WTC11 (cell line): ENCODE measurements around the gene CHMP1A. TPM values are rescaled to one million over a fixed set of nuclear protein-coding genes. Genes with fewer than 3 reads are reported as not detected.

ENCODE experiments used
- ATAC-seq: fragments of 200-7000 bp; cut with Tn5 transposase; 2 replicates; pipeline ENCODE4 v1.10.0; 2021; ENCODE audit warnings: mild to moderate bottlenecking, moderate library complexity
- CTCF ChIA-PET: fragments of 300-600 bp; sonication (Branson Sonifier 250); formaldehyde crosslinking; loops from one replicate; lab custom pipeline; 2021; ENCODE audit warnings: antibody characterized with exemption; lab: Charles Lee
- POLR2A ChIA-PET: fragments of 350-600 bp; sonication (Branson Sonifier 250); formaldehyde crosslinking; loops from one replicate; lab custom pipeline; 2021; ENCODE audit warnings: antibody characterized with exemption; lab: Charles Lee
- DNase-seq: peaks from one replicate; pipeline ENCODE4 v3.0.0; 2021; ENCODE audit warnings: low spot score
- H3K27ac Mint-ChIP-seq: 2 replicates; pipeline ENCODE4 v1.8.0; 2021; ENCODE audit warnings: mixed read lengths
- H3K27me3 Mint-ChIP-seq: 2 replicates; pipeline ENCODE4 v1.8.0; 2021; ENCODE audit warnings: low read depth, mild to moderate bottlenecking, moderate library complexity, mixed read lengths
- H3K36me3 Mint-ChIP-seq: 2 replicates; pipeline ENCODE4 v1.8.0; 2021; ENCODE audit warnings: mixed read lengths
- H3K4me1 Mint-ChIP-seq: 2 replicates; pipeline ENCODE4 v1.8.0; 2022; ENCODE audit warnings: mixed read lengths
- H3K4me3 Mint-ChIP-seq: 2 replicates; pipeline ENCODE4 v1.8.0; 2021; ENCODE audit warnings: mild to moderate bottlenecking, moderate library complexity, mixed read lengths
- H3K9me3 Mint-ChIP-seq: 2 replicates; pipeline ENCODE4 v1.8.0; 2021; ENCODE audit warnings: mixed read lengths
- ELF4 ChIP-seq: sonication (generic); formaldehyde crosslinking; IDR thresholded peaks from 2 replicates; pipeline ENCODE4 v1.8.1; 2022; ENCODE audit warnings: low read depth, mild to moderate bottlenecking, moderate library complexity, missing genetic modification reagents
- ESRRA ChIP-seq: sonication (generic); formaldehyde crosslinking; IDR thresholded peaks from 2 replicates; pipeline ENCODE4 v1.8.1; 2022; ENCODE audit warnings: mild to moderate bottlenecking, missing genetic modification reagents, borderline replicate concordance
- FOXK1 ChIP-seq: sonication (generic); formaldehyde crosslinking; IDR thresholded peaks from 2 replicates; pipeline ENCODE4 v1.8.0; 2022; ENCODE audit warnings: mild to moderate bottlenecking, moderate library complexity, missing genetic modification reagents
- GTF2I ChIP-seq: fragments of 250-450 bp; sonication (Bioruptor Pico); conservative IDR thresholded peaks from 2 replicates; pipeline ENCODE4 v1.4.0; 2021; ENCODE audit warnings: mild to moderate bottlenecking
- JAZF1 ChIP-seq: fragments of 250-450 bp; sonication (Bioruptor Pico); IDR thresholded peaks from 2 replicates; pipeline ENCODE4 v1.9.0; 2021; ENCODE audit warnings: moderate library complexity, mild to moderate bottlenecking, inconsistent platforms
- MYBL2 ChIP-seq: sonication (generic); formaldehyde crosslinking; IDR thresholded peaks from 2 replicates; pipeline ENCODE4 v1.8.1; 2023; ENCODE audit warnings: mild to moderate bottlenecking, moderate library complexity, missing genetic modification reagents
- NFATC4 ChIP-seq: fragments of 250-450 bp; sonication (Bioruptor Pico); IDR thresholded peaks from 2 replicates; pipeline ENCODE4 v1.9.0; 2021; ENCODE audit warnings: mild to moderate bottlenecking
- NR1H2 ChIP-seq: sonication (generic); formaldehyde crosslinking; IDR thresholded peaks from 2 replicates; pipeline ENCODE4 v1.9.0; 2021; ENCODE audit warnings: mild to moderate bottlenecking, moderate library complexity, missing genetic modification reagents
- NR3C1 ChIP-seq: sonication (generic); formaldehyde crosslinking; conservative IDR thresholded peaks from 2 replicates; pipeline ENCODE4 v1.8.1; 2023; ENCODE audit warnings: low read depth, mild to moderate bottlenecking, missing genetic modification reagents
- RORB ChIP-seq: fragments of 250-450 bp; sonication (Bioruptor Pico); IDR thresholded peaks from 2 replicates; pipeline ENCODE4 v1.9.0; 2021; ENCODE audit warnings: mild to moderate bottlenecking
- SMAD3 ChIP-seq: sonication (generic); formaldehyde crosslinking; IDR thresholded peaks from 2 replicates; pipeline ENCODE4 v1.8.0; 2022; ENCODE audit warnings: missing genetic modification reagents, mild to moderate bottlenecking, borderline replicate concordance
- ZNF121 ChIP-seq: sonication (generic); formaldehyde crosslinking; IDR thresholded peaks from 2 replicates; pipeline ENCODE4 v1.8.0; 2023; ENCODE audit warnings: missing genetic modification reagents
- ZNF317 ChIP-seq: sonication (generic); formaldehyde crosslinking; IDR thresholded peaks from 2 replicates; pipeline ENCODE4 v1.8.1; 2023; ENCODE audit warnings: low read depth, mild to moderate bottlenecking, moderate library complexity, missing genetic modification reagents, borderline replicate concordance
- total RNA-seq: library from RNA; stranded (reverse); gene quantifications from 3 replicates; pipeline ENCODE4 v1.2.3, GENCODE V29; 2021
- TF ChIP-seq, protein P1 (sequence below): fragments of 200-600 bp; IDR thresholded peaks from 2 replicates; pipeline ENCODE4 v1.8.0; 2022; ENCODE audit warnings: antibody characterized with exemption
- TF ChIP-seq, protein P2 (sequence below): sonication (generic); formaldehyde crosslinking; IDR thresholded peaks from 2 replicates; pipeline ENCODE4 v1.8.0; 2022; ENCODE audit warnings: mild to moderate bottlenecking, missing genetic modification reagents
- TF ChIP-seq, protein P3 (sequence below): sonication (generic); formaldehyde crosslinking; IDR thresholded peaks from 2 replicates; pipeline ENCODE4 v1.8.1; 2022; ENCODE audit warnings: mild to moderate bottlenecking, moderate library complexity, missing genetic modification reagents
- TF ChIP-seq, protein P4 (sequence below): sonication (generic); formaldehyde crosslinking; conservative IDR thresholded peaks from 2 replicates; pipeline ENCODE4 v1.8.1; 2022; ENCODE audit warnings: mild to moderate bottlenecking, missing genetic modification reagents
- TF ChIP-seq, protein P5 (sequence below): sonication (generic); formaldehyde crosslinking; IDR thresholded peaks from 2 replicates; pipeline ENCODE4 v1.8.1; 2023; ENCODE audit warnings: mild to moderate bottlenecking, missing genetic modification reagents
- TF ChIP-seq, protein P6 (sequence below): fragments of 250-450 bp; sonication (Bioruptor Pico); IDR thresholded peaks from 2 replicates; pipeline ENCODE4 v1.9.0; 2021; ENCODE audit warnings: moderate library complexity, mild to moderate bottlenecking, inconsistent platforms, borderline replicate concordance

CHMP1A gene
- total RNA-seq, 1 experiment from 2014 or later: 76.0 TPM

DNA sequence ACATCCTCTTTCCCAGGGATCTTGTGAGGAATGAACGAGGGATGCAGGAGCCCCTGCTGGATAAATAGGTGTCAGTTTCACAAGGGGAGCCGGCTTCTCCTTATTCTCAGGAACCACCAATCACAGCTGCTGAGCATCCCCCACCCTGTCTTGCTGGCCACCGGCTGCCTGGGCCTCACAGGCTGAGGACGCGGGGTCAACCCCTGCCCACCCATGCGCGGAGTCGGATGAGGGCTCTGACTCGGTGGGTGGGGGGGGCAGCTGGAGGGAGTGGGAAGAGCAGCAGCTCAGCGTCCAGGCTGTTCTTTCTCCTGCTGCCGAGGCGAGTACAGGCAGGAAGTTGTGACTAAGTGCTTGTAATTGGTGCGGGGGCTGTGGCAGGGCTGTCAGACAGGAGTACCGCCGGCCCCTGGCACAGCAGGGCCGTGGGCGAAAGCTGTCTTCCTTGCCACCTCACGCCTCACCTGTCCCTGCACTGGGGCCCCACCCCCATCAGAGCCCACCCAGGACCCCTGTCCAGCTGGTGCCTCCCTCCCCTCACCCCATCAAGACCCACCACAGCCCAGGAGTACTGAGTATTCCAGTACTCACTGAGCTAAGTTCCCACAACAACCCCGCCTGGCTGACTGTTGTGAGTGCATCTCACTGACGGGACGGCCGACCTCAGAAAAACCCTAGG lies 55.1 kb downstream of the CHMP1A start:
- Mint-ChIP-seq H3K27ac (no peak overlapping the region), H3K4me1 (peaks cover 13% of the 10 kb centered on the region), H3K9me3 (no peaks in the 10 kb centered on the region), H3K4me3 (no peak overlapping the region), H3K36me3 (no peaks in the 10 kb centered on the region), H3K27me3 (no peaks in the 10 kb centered on the region)
- POLR2A ChIA-PET: interaction anchor here (0.5 to 1.0 kb wide), 5 partner anchors 10 to 1825 kb away, joined by 3 to 9 read pairs (median 4); partner anchors contain the start of gene TCF25
- peak; percentile 46 for ATAC-seq
- TF ChIP-seq ESRRA (CRISPR knock-in tag): no peak
- TF ChIP-seq, protein P1, sequence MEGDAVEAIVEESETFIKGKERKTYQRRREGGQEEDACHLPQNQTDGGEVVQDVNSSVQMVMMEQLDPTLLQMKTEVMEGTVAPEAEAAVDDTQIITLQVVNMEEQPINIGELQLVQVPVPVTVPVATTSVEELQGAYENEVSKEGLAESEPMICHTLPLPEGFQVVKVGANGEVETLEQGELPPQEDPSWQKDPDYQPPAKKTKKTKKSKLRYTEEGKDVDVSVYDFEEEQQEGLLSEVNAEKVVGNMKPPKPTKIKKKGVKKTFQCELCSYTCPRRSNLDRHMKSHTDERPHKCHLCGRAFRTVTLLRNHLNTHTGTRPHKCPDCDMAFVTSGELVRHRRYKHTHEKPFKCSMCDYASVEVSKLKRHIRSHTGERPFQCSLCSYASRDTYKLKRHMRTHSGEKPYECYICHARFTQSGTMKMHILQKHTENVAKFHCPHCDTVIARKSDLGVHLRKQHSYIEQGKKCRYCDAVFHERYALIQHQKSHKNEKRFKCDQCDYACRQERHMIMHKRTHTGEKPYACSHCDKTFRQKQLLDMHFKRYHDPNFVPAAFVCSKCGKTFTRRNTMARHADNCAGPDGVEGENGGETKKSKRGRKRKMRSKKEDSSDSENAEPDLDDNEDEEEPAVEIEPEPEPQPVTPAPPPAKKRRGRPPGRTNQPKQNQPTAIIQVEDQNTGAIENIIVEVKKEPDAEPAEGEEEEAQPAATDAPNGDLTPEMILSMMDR: no peak
- no peak for TF ChIP-seq ZNF121 (CRISPR knock-in tag)
- TF ChIP-seq MYBL2: no peak
- no peak for TF ChIP-seq NFATC4 (CRISPR knock-in tag)
- TF ChIP-seq FOXK1: no peak
- TF ChIP-seq NR3C1 (CRISPR knock-in tag): no peak
- TF ChIP-seq, protein P2, sequence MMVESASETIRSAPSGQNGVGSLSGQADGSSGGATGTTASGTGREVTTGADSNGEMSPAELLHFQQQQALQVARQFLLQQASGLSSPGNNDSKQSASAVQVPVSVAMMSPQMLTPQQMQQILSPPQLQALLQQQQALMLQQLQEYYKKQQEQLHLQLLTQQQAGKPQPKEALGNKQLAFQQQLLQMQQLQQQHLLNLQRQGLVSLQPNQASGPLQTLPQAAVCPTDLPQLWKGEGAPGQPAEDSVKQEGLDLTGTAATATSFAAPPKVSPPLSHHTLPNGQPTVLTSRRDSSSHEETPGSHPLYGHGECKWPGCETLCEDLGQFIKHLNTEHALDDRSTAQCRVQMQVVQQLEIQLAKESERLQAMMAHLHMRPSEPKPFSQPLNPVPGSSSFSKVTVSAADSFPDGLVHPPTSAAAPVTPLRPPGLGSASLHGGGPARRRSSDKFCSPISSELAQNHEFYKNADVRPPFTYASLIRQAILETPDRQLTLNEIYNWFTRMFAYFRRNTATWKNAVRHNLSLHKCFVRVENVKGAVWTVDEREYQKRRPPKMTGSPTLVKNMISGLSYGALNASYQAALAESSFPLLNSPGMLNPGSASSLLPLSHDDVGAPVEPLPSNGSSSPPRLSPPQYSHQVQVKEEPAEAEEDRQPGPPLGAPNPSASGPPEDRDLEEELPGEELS (CRISPR knock-in tag): no peak
- TF ChIP-seq, protein P3, sequence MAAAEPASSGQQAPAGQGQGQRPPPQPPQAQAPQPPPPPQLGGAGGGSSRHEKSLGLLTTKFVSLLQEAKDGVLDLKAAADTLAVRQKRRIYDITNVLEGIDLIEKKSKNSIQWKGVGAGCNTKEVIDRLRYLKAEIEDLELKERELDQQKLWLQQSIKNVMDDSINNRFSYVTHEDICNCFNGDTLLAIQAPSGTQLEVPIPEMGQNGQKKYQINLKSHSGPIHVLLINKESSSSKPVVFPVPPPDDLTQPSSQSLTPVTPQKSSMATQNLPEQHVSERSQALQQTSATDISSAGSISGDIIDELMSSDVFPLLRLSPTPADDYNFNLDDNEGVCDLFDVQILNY: no peak
- no peak for TF ChIP-seq NR1H2
- TF ChIP-seq ZNF317: no peak
- no peak for TF ChIP-seq ELF4 (CRISPR knock-in tag)
- TF ChIP-seq SMAD3: no peak
- TF ChIP-seq, protein P4, sequence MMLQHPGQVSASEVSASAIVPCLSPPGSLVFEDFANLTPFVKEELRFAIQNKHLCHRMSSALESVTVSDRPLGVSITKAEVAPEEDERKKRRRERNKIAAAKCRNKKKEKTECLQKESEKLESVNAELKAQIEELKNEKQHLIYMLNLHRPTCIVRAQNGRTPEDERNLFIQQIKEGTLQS (CRISPR knock-in tag): no peak
- TF ChIP-seq, protein P5, sequence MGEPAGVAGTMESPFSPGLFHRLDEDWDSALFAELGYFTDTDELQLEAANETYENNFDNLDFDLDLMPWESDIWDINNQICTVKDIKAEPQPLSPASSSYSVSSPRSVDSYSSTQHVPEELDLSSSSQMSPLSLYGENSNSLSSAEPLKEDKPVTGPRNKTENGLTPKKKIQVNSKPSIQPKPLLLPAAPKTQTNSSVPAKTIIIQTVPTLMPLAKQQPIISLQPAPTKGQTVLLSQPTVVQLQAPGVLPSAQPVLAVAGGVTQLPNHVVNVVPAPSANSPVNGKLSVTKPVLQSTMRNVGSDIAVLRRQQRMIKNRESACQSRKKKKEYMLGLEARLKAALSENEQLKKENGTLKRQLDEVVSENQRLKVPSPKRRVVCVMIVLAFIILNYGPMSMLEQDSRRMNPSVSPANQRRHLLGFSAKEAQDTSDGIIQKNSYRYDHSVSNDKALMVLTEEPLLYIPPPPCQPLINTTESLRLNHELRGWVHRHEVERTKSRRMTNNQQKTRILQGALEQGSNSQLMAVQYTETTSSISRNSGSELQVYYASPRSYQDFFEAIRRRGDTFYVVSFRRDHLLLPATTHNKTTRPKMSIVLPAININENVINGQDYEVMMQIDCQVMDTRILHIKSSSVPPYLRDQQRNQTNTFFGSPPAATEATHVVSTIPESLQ (CRISPR knock-in tag): no peak
- no peak for TF ChIP-seq GTF2I (CRISPR knock-in tag)
- no peak for TF ChIP-seq JAZF1 (CRISPR knock-in tag)
- TF ChIP-seq, protein P6, sequence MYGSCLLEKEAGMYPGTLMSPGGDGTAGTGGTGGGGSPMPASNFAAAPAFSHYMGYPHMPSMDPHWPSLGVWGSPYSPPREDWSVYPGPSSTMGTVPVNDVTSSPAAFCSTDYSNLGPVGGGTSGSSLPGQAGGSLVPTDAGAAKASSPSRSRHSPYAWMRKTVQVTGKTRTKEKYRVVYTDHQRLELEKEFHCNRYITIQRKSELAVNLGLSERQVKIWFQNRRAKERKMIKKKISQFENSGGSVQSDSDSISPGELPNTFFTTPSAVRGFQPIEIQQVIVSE (CRISPR knock-in tag): no peak
- no peak for TF ChIP-seq RORB (CRISPR knock-in tag)
- CTCF ChIA-PET: interaction anchor here (0.6 to 4.5 kb wide), 10 partner anchors 13 to 98 kb away, joined by 3 to 79 read pairs (median 3); partner anchors contain the start of genes CDK10 and DPEP1
- DNase-seq: peak; percentile 51
